HEK293 (cell line): ENCODE measurements around the gene FOXP1.

ENCODE experiments used
- CTCF ChIA-PET: fragments of 350-600 bp; formaldehyde crosslinking; extraction: SDS; loops from one replicate; lab custom pipeline; 2021; ENCODE audit warnings: antibody characterized with exemption; lab: Yijun Ruan, JAX
- POLR2A ChIA-PET: fragments of 300-600 bp; formaldehyde crosslinking; extraction: SDS; loops from one replicate; lab custom pipeline; 2020; ENCODE audit warnings: antibody characterized with exemption, inconsistent platforms; lab: Yijun Ruan, JAX
- H3K27ac ChIP-seq: fragments of 200-500 bp; sonication (Bioruptor generic); 2 replicates; pipeline ENCODE4 v1.5.1; 2014; ENCODE audit warnings: low read depth, low read length, control low read depth, inconsistent platforms; ENCODE audit errors: extremely low read depth
- H3K36me3 ChIP-seq, 2 experiments: fragments of 200-500 bp in 1 of 2; sonication (Bioruptor generic) in 1 of 2; 1 replicate in 1 of 2; 2 replicates in 1 of 2; pipeline ENCODE4 v1.5.1; 2014 to 2017; ENCODE audit warnings: inconsistent platforms in 2 of 2, low read length in 2 of 2; ENCODE audit not compliant: control insufficient read depth in 2 of 2, insufficient read depth in 1 of 2
- H3K4me1 ChIP-seq: fragments of 200-500 bp; sonication (Bioruptor generic); 2 replicates; pipeline ENCODE4 v1.5.1; 2014; ENCODE audit warnings: mild to moderate bottlenecking, low read length, inconsistent platforms; ENCODE audit not compliant: control insufficient read depth, insufficient read depth
- H3K4me3 ChIP-seq: 2 replicates; pipeline ENCODE4 v1.5.1; 2011; ENCODE audit warnings: low read depth, mild to moderate bottlenecking, control low read depth, low read length, moderate library complexity
- H3K9me3 ChIP-seq: fragments of 200-500 bp; sonication (Bioruptor generic); 2 replicates; pipeline ENCODE4 v1.5.1; 2014; ENCODE audit warnings: low read depth, low read length, inconsistent platforms; ENCODE audit not compliant: control insufficient read depth, insufficient read depth
- BCL11A ChIP-seq: fragments of 450-650 bp; formaldehyde crosslinking; IDR thresholded peaks from 2 replicates; pipeline ENCODE4 v1.5.1; 2016; ENCODE audit warnings: low read depth, missing biosample characterization, missing genetic modification characterization
- FEZF1 ChIP-seq: fragments of 450-650 bp; formaldehyde crosslinking; IDR thresholded peaks from 2 replicates; pipeline ENCODE4 v1.5.1; 2016; ENCODE audit warnings: missing biosample characterization, missing genetic modification characterization
- HIC1 ChIP-seq: fragments of 450-650 bp; formaldehyde crosslinking; IDR thresholded peaks from 2 replicates; pipeline ENCODE4 v1.5.1; 2016; ENCODE audit warnings: missing biosample characterization, missing genetic modification characterization
- HOXA7 ChIP-seq: sonication (generic); formaldehyde crosslinking; IDR thresholded peaks from 2 replicates; pipeline ENCODE4 v1.8.1; 2022; ENCODE audit warnings: missing genetic modification reagents, borderline replicate concordance
- PRDM10 ChIP-seq: fragments of 450-650 bp; formaldehyde crosslinking; IDR thresholded peaks from 2 replicates; pipeline ENCODE4 v1.5.1; 2016; ENCODE audit warnings: missing biosample characterization, missing genetic modification characterization
- RBAK ChIP-seq: fragments of 450-650 bp; formaldehyde crosslinking; IDR thresholded peaks from 2 replicates; pipeline ENCODE4 v1.5.1; 2016; ENCODE audit warnings: missing biosample characterization, missing genetic modification characterization
- TRIM28 ChIP-seq: IDR thresholded peaks from 2 replicates; pipeline ENCODE4 v1.6.1; 2011; ENCODE audit warnings: low read length, control low read depth, borderline replicate concordance
- YY2 ChIP-seq: fragments of 450-650 bp; formaldehyde crosslinking; IDR thresholded peaks from 2 replicates; pipeline ENCODE4 v1.5.1; 2016; ENCODE audit warnings: missing biosample characterization, missing genetic modification characterization
- ZBTB10 ChIP-seq: fragments of 450-650 bp; formaldehyde crosslinking; IDR thresholded peaks from 2 replicates; pipeline ENCODE4 v1.5.1; 2016; ENCODE audit warnings: missing biosample characterization, missing genetic modification characterization
- ZFHX2 ChIP-seq: fragments of 450-650 bp; formaldehyde crosslinking; conservative IDR thresholded peaks from 2 replicates; pipeline ENCODE4 v1.5.1; 2016; ENCODE audit warnings: missing biosample characterization, missing genetic modification characterization
- ZFP41 ChIP-seq: fragments of 450-650 bp; formaldehyde crosslinking; IDR thresholded peaks from 2 replicates; pipeline ENCODE4 v1.5.1; 2016; ENCODE audit warnings: missing biosample characterization, missing genetic modification characterization, borderline replicate concordance
- ZNF146 ChIP-seq: fragments of 450-650 bp; formaldehyde crosslinking; IDR thresholded peaks from 2 replicates; pipeline ENCODE4 v1.5.1; 2016; ENCODE audit warnings: missing biosample characterization, missing genetic modification characterization
- ZNF155 ChIP-seq: fragments of 450-650 bp; formaldehyde crosslinking; IDR thresholded peaks from 2 replicates; pipeline ENCODE4 v1.5.1; 2016; ENCODE audit warnings: missing biosample characterization, missing genetic modification characterization
- ZNF175 ChIP-seq: fragments of 450-650 bp; formaldehyde crosslinking; IDR thresholded peaks from 2 replicates; pipeline ENCODE4 v1.5.1; 2016; ENCODE audit warnings: missing biosample characterization, missing genetic modification characterization
- ZNF221 ChIP-seq: fragments of 450-650 bp; formaldehyde crosslinking; IDR thresholded peaks from 2 replicates; pipeline ENCODE4 v1.5.1; 2017; ENCODE audit warnings: missing biosample characterization, missing genetic modification characterization, borderline replicate concordance
- ZNF24 ChIP-seq: fragments of 450-650 bp; formaldehyde crosslinking; IDR thresholded peaks from 2 replicates; pipeline ENCODE4 v1.5.1; 2016; ENCODE audit warnings: missing biosample characterization, missing genetic modification characterization
- ZNF26 ChIP-seq: fragments of 450-650 bp; formaldehyde crosslinking; IDR thresholded peaks from 2 replicates; pipeline ENCODE4 v1.5.1; 2016; ENCODE audit warnings: missing biosample characterization, missing genetic modification characterization
- ZNF362 ChIP-seq: fragments of 450-650 bp; formaldehyde crosslinking; IDR thresholded peaks from 2 replicates; pipeline ENCODE4 v1.5.1; 2016; ENCODE audit warnings: missing biosample characterization, missing genetic modification characterization
- ZNF473 ChIP-seq: fragments of 450-650 bp; formaldehyde crosslinking; IDR thresholded peaks from 2 replicates; pipeline ENCODE4 v1.5.1; 2017; ENCODE audit warnings: missing biosample characterization, missing genetic modification characterization
- ZNF548 ChIP-seq: fragments of 450-650 bp; formaldehyde crosslinking; IDR thresholded peaks from 2 replicates; pipeline ENCODE4 v1.5.1; 2016; ENCODE audit warnings: missing biosample characterization, missing genetic modification characterization
- ZNF549 ChIP-seq: fragments of 450-650 bp; IDR thresholded peaks from 2 replicates; pipeline ENCODE4 v1.5.1; 2018; ENCODE audit warnings: missing biosample characterization, missing genetic modification characterization, mild to moderate bottlenecking, inconsistent platforms, moderate library complexity
- ZSCAN23 ChIP-seq: fragments of 450-650 bp; formaldehyde crosslinking; IDR thresholded peaks from 2 replicates; pipeline ENCODE4 v1.5.1; 2016; ENCODE audit warnings: missing biosample characterization, missing genetic modification characterization

FOXP1 gene

GRCh38 chr3:71332813-71333212 is 250.7 kb downstream of the FOXP1 start (continued):
- TF ChIP-seq ZFHX2 (tag by site-specific recombination) (no peak), ZNF175 (tag by site-specific recombination) (no peak), ZNF473 (tag by site-specific recombination) (no peak), ZNF362 (no peak), ZNF26 (tag by site-specific recombination) (no peak), ZFP41 (no peak), ZSCAN23 (tag by site-specific recombination) (no peak)
- TF ChIP-seq, all 188 proteins: peak for 0

- H3K9me3 ChIP-seq, result no peaks in the 10 kb centered on the region
- no peaks in the 10 kb centered on the region for H3K36me3 ChIP-seq
- no peak overlapping the region for H3K4me3 ChIP-seq
- no peaks in the 10 kb centered on the region for H3K4me1 ChIP-seq
- H3K27ac ChIP-seq, result no peak overlapping the region
- TF ChIP-seq HIC1 (no peak), ZNF24 (no peak), ZNF221 (tag by site-specific recombination) (no peak), TRIM28 (no peak), ZNF548 (tag by site-specific recombination) (no peak), FEZF1 (tag by site-specific recombination) (no peak), RBAK (no peak), ZNF549 (tag by site-specific recombination) (no peak), YY2 (tag by site-specific recombination) (no peak)
- ChIA-PET CTCF (interaction anchor here (0.6 kb wide), 1 partner anchor 86 kb away, joined by 3 read pairs; no protein-coding TSS in a partner anchor), POLR2A (no interaction called here)
Observed at GRCh38 chr3:71330909-71331308, 252.6 kb downstream of the FOXP1 start.

- ChIA-PET POLR2A (no interaction called here), CTCF (no interaction called here)
- Histone ChIP-seq H3K9me3 (no peaks in the 10 kb centered on the region), H3K27ac (no peak overlapping the region), H3K36me3 (no peaks in the 10 kb centered on the region), H3K4me1 (no peaks in the 10 kb centered on the region), H3K4me3 (no peak overlapping the region)
- TF ChIP-seq HOXA7 (CRISPR knock-in tag), result no peak
- TF ChIP-seq ZBTB10 (tag by site-specific recombination), result no peak
- no peak for TF ChIP-seq BCL11A
- no peak for TF ChIP-seq ZNF155
- peak; percentile 78 for TF ChIP-seq ZNF146 (tag by site-specific recombination)
- no peak for TF ChIP-seq PRDM10 (tag by site-specific recombination)
Observed at GRCh38 chr3:71330505-71330904, 253.0 kb downstream of the FOXP1 start.
